ENCODE measurements around the gene PLPPR1. TPM values are rescaled to one million over a fixed set of nuclear protein-coding genes. Genes with fewer than 3 reads are reported as not detected.

Gene PLPPR1
- polyA plus RNA-seq, 3 donors: not detected

- Histone ChIP-seq H3K4me1 (ENCODE audit: control insufficient read depth in 1 of 2, insufficient read depth in 2 of 2, low read length in 2 of 2) (no peaks in the 10 kb centered on the region), H3K4me3 (replicated peaks in 1 of 3; ENCODE audit: low read depth in 2 of 3, low read length in 3 of 3) (no peak overlapping the region), H2AFZ (ENCODE audit: insufficient read depth, low read depth, low read length, poor library complexity, severe bottlenecking) (no peak overlapping the region), H3K9me3 (replicated peaks in 1 of 2; ENCODE audit: control insufficient read depth in 1 of 2, insufficient read depth in 1 of 2, low read length in 2 of 2) (no peaks in the 10 kb centered on the region), H3K79me2 (ENCODE audit: insufficient read depth, low read length) (no peaks in the 10 kb centered on the region), H4K20me1 (ENCODE audit: insufficient read depth, low read length) (no peaks in the 10 kb centered on the region), H3K4me2 (replicated peaks; ENCODE audit: extremely low read depth, low read length, poor library complexity, severe bottlenecking) (no peak overlapping the region), H3K9ac (ENCODE audit: insufficient read depth, low read length, poor library complexity, severe bottlenecking) (no peak overlapping the region), H3K27me3 (ENCODE audit: control insufficient read depth in 2 of 2, insufficient read depth in 2 of 2, low read length in 2 of 2) (no peaks in the 10 kb centered on the region), H3K36me3 (replicated peaks in 1 of 2; ENCODE audit: control insufficient read depth in 1 of 2, insufficient read depth in 2 of 2, low read length in 2 of 2) (no peaks in the 10 kb centered on the region), H3K27ac (ENCODE audit: low read depth in 1 of 2, low read length in 2 of 2) (no peak overlapping the region)
- H3K4me1 Mint-ChIP-seq: no peaks in the 10 kb centered on the region
- no peaks in the 10 kb centered on the region for H3K36me3 Mint-ChIP-seq
- H3K27me3 Mint-ChIP-seq (ENCODE audit: low read depth in 3 of 3): peaks cover 0 to 2% (median 0%) of the 10 kb centered on the region in 3 donors
- no peak for TF ChIP-seq CTCF (IDR thresholded peaks at IDR 0.05)
- H3K4me3 Mint-ChIP-seq: no peak overlapping the region
- peaks cover 0 to 2% (median 0%) of the 10 kb centered on the region in 7 donors for H3K9me3 Mint-ChIP-seq
- no peak overlapping the region for H3K27ac Mint-ChIP-seq
- WGBS (ENCODE audit: insufficient coverage): no CpG with 5 or more reads among the region's 1 CpG
- intact Hi-C loops (cut with micrococcal nuclease): no loop called here
- no peak for DNase-seq
Measured at GRCh38 chr9:101068696-101069095, 40.2 kb downstream of the PLPPR1 start.

DNA sequence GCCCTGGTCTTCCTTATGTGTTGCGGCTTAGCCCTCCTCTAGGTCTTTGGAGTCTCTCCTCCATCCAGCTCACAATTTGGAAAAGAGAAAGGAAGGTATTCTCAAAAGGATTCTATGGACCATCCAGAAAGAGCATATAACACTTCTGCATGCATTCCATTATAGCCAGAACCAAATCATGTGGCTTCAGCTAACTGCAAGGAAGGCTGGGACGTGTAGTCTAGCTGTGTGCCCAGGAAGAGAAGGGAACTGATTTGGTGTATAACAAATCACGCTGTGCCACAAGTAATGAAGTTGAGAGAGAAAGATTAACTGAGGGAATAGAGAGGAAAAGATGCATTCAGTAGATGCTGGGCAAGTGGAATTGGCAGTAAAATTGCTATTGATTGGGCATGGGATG, 43.7 kb downstream of the PLPPR1 start:
- TF ChIP-seq CTCF (IDR thresholded peaks at IDR 0.05): no peak
- WGBS (ENCODE audit: insufficient coverage): 71% methylated on average over 2 of the region's 3 CpGs

More for the DNA sequence above, 43.7 kb downstream of the PLPPR1 start:
- Mint-ChIP-seq H3K36me3 (no peaks in the 10 kb centered on the region), H3K9me3 (peaks cover 0 to 3% (median 0%) of the 10 kb centered on the region in 7 donors), H3K4me3 (no peak overlapping the region), H3K27me3 (ENCODE audit: low read depth in 3 of 3) (peaks cover 0 to 2% (median 1%) of the 10 kb centered on the region in 3 donors), H3K27ac (no peak overlapping the region), H3K4me1 (no peaks in the 10 kb centered on the region)
- Histone ChIP-seq H3K4me1 (ENCODE audit: control insufficient read depth in 1 of 2, insufficient read depth in 2 of 2, low read length in 2 of 2) (no peaks in the 10 kb centered on the region), H4K20me1 (ENCODE audit: insufficient read depth, low read length) (no peaks in the 10 kb centered on the region), H3K27ac (ENCODE audit: low read depth in 1 of 2, low read length in 2 of 2) (no peak overlapping the region), H3K9ac (ENCODE audit: insufficient read depth, low read length, poor library complexity, severe bottlenecking) (no peak overlapping the region), H3K79me2 (ENCODE audit: insufficient read depth, low read length) (no peaks in the 10 kb centered on the region), H3K4me2 (replicated peaks; ENCODE audit: extremely low read depth, low read length, poor library complexity, severe bottlenecking) (no peak overlapping the region), H3K36me3 (replicated peaks in 1 of 2; ENCODE audit: control insufficient read depth in 1 of 2, insufficient read depth in 2 of 2, low read length in 2 of 2) (no peaks in the 10 kb centered on the region), H3K27me3 (ENCODE audit: control insufficient read depth in 2 of 2, insufficient read depth in 2 of 2, low read length in 2 of 2) (no peaks in the 10 kb centered on the region), H3K9me3 (replicated peaks in 1 of 2; ENCODE audit: control insufficient read depth in 1 of 2, insufficient read depth in 1 of 2, low read length in 2 of 2) (no peaks in the 10 kb centered on the region), H2AFZ (ENCODE audit: insufficient read depth, low read depth, low read length, poor library complexity, severe bottlenecking) (no peak overlapping the region), H3K4me3 (replicated peaks in 1 of 3; ENCODE audit: low read depth in 2 of 3, low read length in 3 of 3) (no peak overlapping the region)
- DNase-seq: no peak
- intact Hi-C loops (cut with micrococcal nuclease): no loop called here

Measured in CD14-positive monocyte (primary cell).